ENCODE measurements around the gene EIF2B2. TPM values are rescaled to one million over a fixed set of nuclear protein-coding genes. Genes with fewer than 3 reads are reported as not detected.

Gene EIF2B2
- total RNA-seq, 1 experiment from 2014 or later, result 50.5 TPM

GRCh38 chr14:74953686-74954085 is 49.0 kb upstream of the EIF2B2 start:
- POLR2A ChIA-PET, result no interaction called here
- Mint-ChIP-seq H3K36me3 (no peaks in the 10 kb centered on the region), H3K27me3 (ENCODE audit: low read depth) (peaks cover 15% of the 10 kb centered on the region), H3K27ac (no peak overlapping the region; the same call in 1 of the 2 replicates), H3K4me1 (peaks cover 12% of the 10 kb centered on the region), H3K4me3 (no peak overlapping the region), H3K9me3 (no peaks in the 10 kb centered on the region)
- TF ChIP-seq ZSCAN18 (CRISPR knock-in tag; IDR thresholded peaks at IDR 0.05), result no peak
- no peak for TF ChIP-seq IRF1 (CRISPR knock-in tag; IDR thresholded peaks at IDR 0.05)
- no peak for TF ChIP-seq AR (CRISPR knock-in tag; IDR thresholded peaks at IDR 0.05)
- no peak for TF ChIP-seq ERG (CRISPR knock-in tag; IDR thresholded peaks at IDR 0.05)
- TF ChIP-seq ZNF317 (CRISPR knock-in tag; IDR thresholded peaks at IDR 0.05; ENCODE audit: borderline replicate concordance, low read depth), result no peak
- no peak for TF ChIP-seq KAT7 (CRISPR knock-in tag; IDR thresholded peaks at IDR 0.05; ENCODE audit: borderline replicate concordance)
- no peak for TF ChIP-seq NFE2L1 (CRISPR knock-in tag; IDR thresholded peaks at IDR 0.05)
- TF ChIP-seq USF1 (CRISPR knock-in tag; IDR thresholded peaks at IDR 0.05), result no peak
- no peak for TF ChIP-seq MAX (CRISPR knock-in tag; IDR thresholded peaks at IDR 0.05)
- no peak for TF ChIP-seq FOXK1 (CRISPR knock-in tag; IDR thresholded peaks at IDR 0.05)
- TF ChIP-seq ZNF263 (CRISPR knock-in tag; IDR thresholded peaks at IDR 0.05; ENCODE audit: low read depth), result no peak
- TF ChIP-seq CREM (CRISPR knock-in tag; IDR thresholded peaks at IDR 0.05), result no peak
- no peak for TF ChIP-seq NFATC4 (CRISPR knock-in tag; IDR thresholded peaks at IDR 0.05)
- TF ChIP-seq PRDM15 (CRISPR knock-in tag; IDR thresholded peaks at IDR 0.05), result no peak
- no peak for TF ChIP-seq EMX1 (CRISPR knock-in tag; IDR thresholded peaks at IDR 0.05)
- no peak for TF ChIP-seq ZNF219 (CRISPR knock-in tag; IDR thresholded peaks at IDR 0.05; ENCODE audit: borderline replicate concordance)
- DNase-seq (ENCODE audit: low spot score) (no peak), ATAC-seq (no peak)
- CTCF ChIA-PET, result interaction anchor here (0.6 to 3.0 kb wide), 5 partner anchors 8 to 116 kb away, joined by 3 to 54 read pairs (median 3); partner anchors contain the start of gene ZC2HC1C

Measured in WTC11 (cell line).